GM19372 (cell line): Measurements from ENCODE around the gene OR9I1.

Experiments
- ATAC-seq: cut with Tn5 transposase; IDR thresholded peaks from one replicate; pipeline ENCODE4 v1.9.1; 2021; ENCODE audit warnings: mild to moderate bottlenecking, low read depth, moderate library complexity; ENCODE audit not compliant: unreplicated experiment

The OR9I1 gene, protein sequence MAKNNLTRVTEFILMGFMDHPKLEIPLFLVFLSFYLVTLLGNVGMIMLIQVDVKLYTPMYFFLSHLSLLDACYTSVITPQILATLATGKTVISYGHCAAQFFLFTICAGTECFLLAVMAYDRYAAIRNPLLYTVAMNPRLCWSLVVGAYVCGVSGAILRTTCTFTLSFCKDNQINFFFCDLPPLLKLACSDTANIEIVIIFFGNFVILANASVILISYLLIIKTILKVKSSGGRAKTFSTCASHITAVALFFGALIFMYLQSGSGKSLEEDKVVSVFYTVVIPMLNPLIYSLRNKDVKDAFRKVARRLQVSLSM

GRCh38 chr11:58125469-58125868 lies at the start of gene OR9I1:
Gene OR9I1, minus strand, starts transcription at chr11:58125530. Its CDS starts 6,086 bp downstream, at chr11:58119444.
- no peak for ATAC-seq

GRCh38 chr11:58165504-58166106 lies 40.3 kb upstream of the OR9I1 start:
- ATAC-seq: no peak

- no peak for ATAC-seq
These were observed 39.7 kb upstream of the OR9I1 start for GRCh38 chr11:58164990-58165389.

GRCh38 chr11:58164389-58164788 lies 39.1 kb upstream of the OR9I1 start:
- ATAC-seq: no peak

GRCh38 chr11:58152781-58153180 lies 27.5 kb upstream of the OR9I1 start:
- ATAC-seq: no peak

DNA sequence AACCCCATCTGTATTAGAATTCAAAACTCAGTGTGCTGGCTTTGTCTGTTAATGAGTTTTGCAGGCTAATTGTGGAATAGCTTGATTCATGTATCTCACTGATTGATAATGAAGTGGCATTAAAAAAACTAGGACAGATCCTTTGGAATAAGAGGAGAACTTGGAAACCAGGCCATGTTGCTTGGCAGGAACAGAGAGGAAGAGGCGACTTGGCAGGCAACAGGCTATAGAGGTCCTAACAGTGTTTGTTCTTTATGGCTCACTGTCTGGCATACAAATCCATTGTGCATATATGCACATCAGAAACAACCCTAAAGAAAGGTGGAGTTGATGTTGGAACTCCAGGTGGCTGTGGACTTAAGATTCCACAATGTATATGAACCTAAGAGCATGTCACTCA lies 17.4 kb upstream of the OR9I1 start:
- no peak for ATAC-seq

- no peak for ATAC-seq
These were observed 9.8 kb upstream of the OR9I1 start for GRCh38 chr11:58135171-58135570.

DNA sequence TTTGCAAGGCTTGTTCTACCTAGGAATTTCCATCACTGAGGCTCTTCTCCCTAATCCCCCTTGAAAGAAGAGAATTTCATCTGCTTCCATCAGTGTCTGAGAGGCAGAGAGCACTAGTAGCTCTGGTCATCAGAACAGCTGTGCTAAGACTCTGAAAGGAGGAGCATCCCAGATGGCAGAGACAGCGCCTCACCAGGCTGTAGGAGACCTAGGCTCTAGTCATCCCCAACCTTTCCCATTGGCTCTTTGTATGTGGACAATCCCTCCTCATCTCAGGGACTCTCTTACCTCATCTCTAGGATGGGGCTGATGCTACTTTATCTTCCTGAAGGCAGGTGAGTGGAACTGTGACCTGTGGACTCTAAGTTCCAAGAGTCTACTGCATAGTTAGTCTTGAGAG lies 8.8 kb upstream of the OR9I1 start:
- no peak for ATAC-seq

GRCh38 chr11:58133309-58134076 lies 8.2 kb upstream of the OR9I1 start:
- ATAC-seq: no peak

GRCh38 chr11:58127350-58127749 lies 2.0 kb upstream of the OR9I1 start:
- no peak for ATAC-seq

- no peak for ATAC-seq
These were observed 4.2 kb downstream of the OR9I1 start for GRCh38 chr11:58121096-58121495.

DNA sequence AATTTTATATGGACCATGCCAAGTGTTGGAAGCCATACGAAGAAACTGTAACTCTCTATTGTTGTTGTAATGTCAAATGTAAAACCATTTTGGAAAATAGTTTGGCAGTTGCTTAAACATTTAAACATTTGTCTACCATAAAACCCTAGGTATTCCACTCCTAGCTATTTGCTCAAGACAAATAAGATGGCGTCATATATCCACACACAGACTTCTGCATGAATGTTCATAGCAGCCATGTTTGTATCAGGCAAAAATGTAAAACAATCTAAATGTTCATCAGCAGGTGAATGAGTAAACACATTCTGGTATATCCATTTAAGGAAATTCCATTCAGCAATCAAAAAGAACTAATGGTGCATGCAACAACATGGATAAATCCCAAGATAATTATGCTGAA lies 27.9 kb downstream of the OR9I1 start:
- no peak for ATAC-seq

DNA sequence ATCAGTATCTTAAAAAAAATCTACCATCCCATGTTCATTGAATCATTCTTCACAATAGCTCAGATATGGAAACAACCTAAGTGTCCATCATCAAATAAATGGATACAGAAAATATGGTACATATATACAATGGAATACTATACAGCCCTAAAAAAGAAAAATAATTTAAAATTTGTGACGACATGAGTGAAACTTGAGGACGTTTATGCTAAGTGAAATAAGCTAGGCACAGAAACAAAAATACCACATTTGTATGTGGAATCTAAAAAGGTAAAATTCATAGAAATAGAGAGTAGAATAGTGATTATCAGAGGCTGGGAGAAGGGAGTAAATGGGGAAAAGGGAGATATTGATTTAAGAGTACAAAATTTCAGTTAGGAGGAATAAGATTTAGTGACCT lies 38.8 kb downstream of the OR9I1 start:
- no peak for ATAC-seq

DNA sequence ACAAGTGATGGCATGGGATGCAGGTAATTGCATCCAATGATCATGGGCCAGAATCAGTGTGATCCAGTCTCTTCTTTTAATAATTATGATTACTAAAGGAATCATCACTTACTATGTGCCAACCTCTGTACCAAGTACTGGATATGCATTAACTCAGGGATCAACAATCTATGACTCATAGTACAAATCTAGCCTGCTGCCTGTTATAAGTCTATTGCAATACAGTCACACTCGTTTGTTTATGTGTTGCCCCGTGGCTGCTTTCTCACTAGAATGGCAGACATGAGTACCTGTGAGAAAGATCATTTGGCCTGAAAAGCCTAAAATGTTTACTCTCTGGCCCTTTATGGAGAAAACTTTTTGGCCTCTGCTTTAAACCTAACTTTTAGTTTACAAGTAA lies 49.5 kb downstream of the OR9I1 start:
- no peak for ATAC-seq

GRCh38 chr11:58070585-58070984 lies 54.7 kb downstream of the OR9I1 start:
- no peak for ATAC-seq

DNA sequence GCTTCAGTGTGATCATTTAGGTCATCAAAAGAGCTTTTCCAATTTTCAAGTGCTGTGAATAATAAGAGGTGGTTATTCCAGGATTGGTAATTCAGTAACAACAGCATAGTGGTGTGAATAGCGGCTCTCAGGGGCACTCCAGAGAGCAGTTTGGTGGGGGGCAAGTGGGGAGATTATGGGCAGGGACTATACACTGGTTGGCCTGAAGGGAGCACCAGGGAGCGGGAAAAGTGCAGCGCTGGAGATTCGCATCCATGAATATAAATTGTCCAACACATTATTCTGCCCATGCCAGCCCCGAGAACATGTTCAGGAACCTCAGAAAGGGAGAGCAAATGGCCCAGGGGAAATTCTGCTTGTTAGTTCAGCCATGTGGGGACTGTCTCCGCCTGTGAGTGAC lies 56.7 kb downstream of the OR9I1 start:
- ATAC-seq: no peak

- ATAC-seq: no peak
These were observed 57.6 kb downstream of the OR9I1 start for GRCh38 chr11:58067685-58068084.
